HG02981 (cell line): Measurements from ENCODE around the gene ANKRD49.
A peak's percentile ranks its signal among the peaks of the same experiment; 100 is the strongest.

Experiments
- ATAC-seq: cut with Tn5 transposase; IDR thresholded peaks from one replicate; pipeline ENCODE4 v1.9.1; 2021; ENCODE audit warnings: mild to moderate bottlenecking, moderate library complexity; ENCODE audit not compliant: unreplicated experiment

Gene ANKRD49

DNA sequence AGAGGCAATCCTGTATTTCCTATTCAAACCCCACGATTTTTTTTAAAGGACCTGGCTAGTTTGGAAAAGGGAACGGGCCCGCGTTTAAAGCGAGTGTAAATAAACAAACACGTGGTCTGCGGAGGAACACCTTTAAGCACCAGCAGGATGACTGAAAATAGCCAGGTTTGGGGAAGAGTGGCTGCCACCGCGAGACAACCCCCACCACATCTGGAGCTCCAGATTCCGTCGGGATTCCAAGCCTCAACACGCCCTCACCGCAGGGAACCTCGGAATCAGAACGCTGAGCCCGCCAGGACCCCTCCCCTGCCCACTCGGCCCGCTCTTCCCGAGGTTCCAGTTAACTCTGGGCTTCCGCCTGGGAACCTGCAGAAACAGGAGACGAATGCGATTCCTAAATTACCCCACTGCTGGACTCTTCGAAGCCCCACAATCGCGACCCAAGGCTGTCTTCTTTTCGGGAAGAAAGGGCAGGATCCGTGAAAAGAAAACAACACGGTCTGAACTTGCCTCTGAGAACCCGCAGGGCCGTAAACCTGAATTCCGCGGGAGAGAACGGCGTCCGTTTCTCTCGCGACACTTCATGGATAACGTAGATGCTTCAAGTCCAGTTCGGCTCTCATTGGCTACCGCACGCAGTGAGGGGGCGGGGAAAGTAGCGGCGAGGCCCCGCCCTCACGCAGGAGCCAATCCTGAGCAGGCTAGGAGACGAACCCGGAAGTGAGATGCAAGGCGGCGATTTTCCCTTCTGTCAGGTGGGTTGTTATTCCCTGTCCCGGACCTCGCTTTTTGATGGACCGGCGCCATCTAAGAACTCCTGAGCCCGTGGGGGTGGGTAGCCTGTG lies at the start of gene ANKRD49, which contains the start of gene MRE11:
Gene ANKRD49 (plus strand): TSS at position 704 of the 845 bp plus-strand sequence. CDS start 2,710 bp downstream, outside the sequence.
Gene MRE11 (minus strand): TSS at position 564 of the 845 bp plus-strand sequence. CDS start 1,043 bp downstream, outside the sequence.
- ATAC-seq: peak; percentile 99

GRCh38 chr11:94445641-94446040 lies 48.1 kb upstream of the ANKRD49 start:
- no peak for ATAC-seq

GRCh38 chr11:94447149-94447548 lies 46.6 kb upstream of the ANKRD49 start:
- no peak for ATAC-seq

DNA sequence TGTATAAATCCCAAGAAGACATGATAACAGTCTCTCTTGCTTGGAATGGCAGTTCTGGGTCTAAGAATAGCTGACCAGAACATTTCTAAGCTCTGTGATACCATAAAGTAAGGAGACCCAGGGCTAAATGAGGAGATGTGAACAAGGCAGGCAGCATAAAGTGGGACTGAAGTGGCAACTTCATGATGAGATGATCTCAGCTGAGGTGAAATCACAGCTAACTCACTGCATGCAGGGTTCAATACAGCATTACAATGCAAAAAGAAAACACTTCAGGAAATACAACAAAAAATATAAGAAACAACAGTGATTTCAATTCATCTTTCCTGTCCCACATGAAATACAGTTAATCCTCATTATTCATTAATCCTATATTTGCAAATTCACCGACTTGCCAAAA lies 44.8 kb upstream of the ANKRD49 start:
- no peak for ATAC-seq

GRCh38 chr11:94449437-94449836 lies 44.3 kb upstream of the ANKRD49 start:
- no peak for ATAC-seq

- ATAC-seq: no peak
These were observed 43.7 kb upstream of the ANKRD49 start for GRCh38 chr11:94450048-94450447.

DNA sequence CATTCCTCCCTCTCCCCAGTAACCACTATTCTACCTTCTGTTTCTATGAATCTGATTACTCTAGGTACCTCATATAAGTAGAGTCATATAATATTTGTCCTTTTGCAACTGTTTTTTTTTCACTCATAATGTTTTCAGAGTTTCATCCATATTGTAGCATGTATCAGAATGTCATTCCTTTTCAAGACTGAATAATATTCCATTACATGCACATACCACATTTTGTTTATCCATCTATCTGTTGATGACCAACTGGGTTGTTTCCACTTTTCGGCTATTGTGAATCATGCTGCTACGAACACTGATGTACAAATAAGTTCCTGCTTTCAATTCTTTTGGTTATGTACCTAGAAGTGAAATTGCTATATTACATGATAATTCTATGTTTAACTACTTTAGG lies 40.8 kb upstream of the ANKRD49 start:
- ATAC-seq: no peak

GRCh38 chr11:94454301-94454700 lies 39.5 kb upstream of the ANKRD49 start:
- ATAC-seq: no peak

DNA sequence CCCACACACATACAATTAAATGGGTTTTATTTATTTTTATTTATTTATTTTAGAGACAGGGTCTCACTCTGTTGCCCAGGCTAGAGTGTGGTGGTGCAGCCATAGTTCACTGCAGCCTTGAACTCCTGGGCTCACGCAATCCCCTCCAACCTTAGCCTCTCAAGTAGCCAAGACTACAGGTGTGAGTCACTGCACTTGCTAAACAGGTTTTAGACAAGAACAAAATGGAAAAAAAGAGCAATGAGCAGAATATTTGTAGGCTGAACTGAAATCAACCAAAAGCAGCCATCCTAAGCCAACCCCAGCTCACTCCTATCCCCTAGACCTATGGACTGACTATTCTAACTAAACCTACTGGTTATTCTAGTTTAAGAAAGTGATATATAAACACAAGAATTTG lies 37.9 kb upstream of the ANKRD49 start:
- ATAC-seq: no peak

GRCh38 chr11:94457118-94458029 lies 36.4 kb upstream of the ANKRD49 start:
- ATAC-seq: no peak

GRCh38 chr11:94459576-94459975 lies 34.2 kb upstream of the ANKRD49 start:
- ATAC-seq: no peak

GRCh38 chr11:94469416-94469815 lies 24.4 kb upstream of the ANKRD49 start:
- ATAC-seq: peak; percentile 88

GRCh38 chr11:94472916-94473799 lies 20.6 kb upstream of the ANKRD49 start:
- ATAC-seq: peak; percentile 83

GRCh38 chr11:94477624-94478023 lies 16.2 kb upstream of the ANKRD49 start:
- no peak for ATAC-seq

DNA sequence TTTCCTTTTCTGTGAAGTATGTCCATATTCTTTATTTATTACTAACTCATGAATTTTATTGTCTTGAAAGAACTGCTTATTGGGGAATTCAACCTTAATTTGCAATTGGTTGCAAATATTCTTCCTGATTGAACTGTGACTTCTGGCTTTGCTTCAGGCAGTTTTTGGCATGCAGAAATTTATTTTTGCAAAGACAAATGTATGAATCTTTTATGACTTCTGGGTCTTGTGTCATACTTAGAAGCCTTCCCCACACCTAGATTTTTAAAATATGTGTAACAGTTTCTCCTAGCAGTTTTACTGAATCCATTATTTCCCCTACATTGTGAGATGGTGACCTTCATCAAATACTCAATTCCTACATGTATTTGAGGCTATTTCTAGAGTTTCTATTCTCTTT lies 12.4 kb upstream of the ANKRD49 start:
- no peak for ATAC-seq

GRCh38 chr11:94486068-94486467 lies 7.7 kb upstream of the ANKRD49 start:
- no peak for ATAC-seq

GRCh38 chr11:94494126-94494680 lies 419 bp downstream of the ANKRD49 start:
- peak; percentile 60 for ATAC-seq

DNA sequence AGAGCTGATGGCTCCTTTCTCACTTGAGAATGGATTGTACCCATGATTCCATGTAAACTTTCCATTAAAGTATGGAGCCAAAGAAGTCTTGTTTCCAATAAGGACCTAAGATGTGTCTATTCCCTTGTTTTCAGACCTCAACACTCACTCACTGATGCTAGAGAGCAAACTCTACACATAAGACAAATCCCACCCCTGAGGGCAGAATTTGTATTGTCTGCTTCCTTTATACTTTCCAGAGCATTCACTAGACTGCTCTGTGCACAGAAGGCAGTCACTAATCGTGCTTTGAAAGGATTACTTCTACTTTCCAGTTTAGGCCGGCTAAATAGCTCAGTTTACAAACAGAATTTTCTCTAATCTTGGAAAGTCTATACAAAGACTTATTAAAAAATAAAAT lies 6.4 kb downstream of the ANKRD49 start:
- ATAC-seq: no peak

DNA sequence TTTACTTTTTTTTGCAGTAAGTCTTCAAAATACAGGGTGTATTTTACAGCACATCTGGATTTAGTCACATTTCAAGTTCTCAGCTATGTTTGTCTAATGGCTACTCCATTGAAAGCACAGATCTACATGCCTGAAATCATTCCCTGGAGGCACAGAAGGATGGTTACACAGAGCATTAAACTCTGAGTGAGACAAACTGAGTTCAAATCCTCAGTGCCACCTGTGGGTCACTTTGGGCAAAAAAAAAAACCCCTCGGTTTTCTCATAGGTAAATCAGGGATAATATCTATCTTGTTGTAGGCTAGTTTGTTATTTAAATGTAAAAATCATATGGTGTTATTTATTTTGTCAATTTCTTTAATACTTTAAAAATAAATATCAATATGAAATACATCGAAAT lies 7.7 kb downstream of the ANKRD49 start:
- ATAC-seq: no peak

DNA sequence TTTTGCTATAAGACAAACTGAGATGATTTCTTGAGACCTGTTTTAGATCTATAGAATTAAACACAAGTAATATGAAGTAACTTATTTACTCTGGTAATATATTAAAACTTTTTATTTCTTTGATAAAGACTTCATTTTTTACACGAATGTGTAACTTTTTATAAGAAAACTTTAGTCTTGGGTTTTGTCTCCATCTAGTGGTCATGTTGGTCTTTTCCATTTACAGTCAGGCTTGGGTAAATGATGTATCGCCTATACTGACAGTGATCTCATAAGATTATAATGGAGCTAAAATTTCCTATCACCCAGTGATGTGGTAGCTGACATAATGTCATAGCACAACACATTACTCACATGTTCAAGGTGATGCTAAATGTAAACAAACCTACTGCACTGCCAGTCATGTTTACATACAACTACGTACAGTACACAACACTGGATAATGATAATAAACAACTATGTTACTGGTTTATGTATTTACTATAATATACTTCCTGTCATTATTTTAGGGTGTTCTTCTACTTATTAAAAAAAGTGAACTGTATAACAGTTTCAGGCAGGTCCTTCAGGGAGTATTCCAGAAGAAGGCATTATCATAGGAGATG lies 11.0 kb downstream of the ANKRD49 start:
- no peak for ATAC-seq
